ENCODE results near the gene SMPD4.
"Not testable (repeated sequence)": the region's sequence is repeated elsewhere in the genome, so short reads cannot be mapped to it uniquely, and the experiment has no call there.

Gene SMPD4

GRCh38 chr2:130185896-130186295 lies 4.5 kb upstream of the SMPD4 start:
- Histone ChIP-seq H3K4me2 (ENCODE audit: low read length) (no peak overlapping the region), H3K4me1 (peaks cover 18% of the 10 kb centered on the region), H3K4me3 (ENCODE audit: low read depth, low read length) (no peak overlapping the region), H3K27ac (no peak overlapping the region), H3K27me3 (ENCODE audit: control insufficient read depth, insufficient read depth, low read length) (no peaks in the 10 kb centered on the region), H3K9ac (no peak overlapping the region), H2AFZ (no peak overlapping the region), H3K9me3 (ENCODE audit: control insufficient read depth, low read length) (no peaks in the 10 kb centered on the region), H3K36me3 (ENCODE audit: control insufficient read depth, insufficient read depth, low read length) (no peaks in the 10 kb centered on the region), H3K79me2 (peaks cover 12% of the 10 kb centered on the region)
- no peak for TF ChIP-seq CTCF (IDR thresholded peaks at IDR 0.05)

GRCh38 chr2:130185436-130185835 lies 4.0 kb upstream of the SMPD4 start:
- Histone ChIP-seq H3K79me2 (peaks cover 16% of the 10 kb centered on the region), H3K4me3 (ENCODE audit: low read depth, low read length) (no peak overlapping the region), H3K27ac (no peak overlapping the region), H3K9me3 (ENCODE audit: control insufficient read depth, low read length) (no peaks in the 10 kb centered on the region), H3K27me3 (ENCODE audit: control insufficient read depth, insufficient read depth, low read length) (no peaks in the 10 kb centered on the region), H2AFZ (no peak overlapping the region), H3K36me3 (ENCODE audit: control insufficient read depth, insufficient read depth, low read length) (no peaks in the 10 kb centered on the region), H3K4me2 (ENCODE audit: low read length) (no peak overlapping the region), H3K9ac (no peak overlapping the region), H3K4me1 (peaks cover 22% of the 10 kb centered on the region)
- TF ChIP-seq CTCF (IDR thresholded peaks at IDR 0.05), result no peak

- Histone ChIP-seq H3K27ac (peak overlapping the region; percentile 92), H3K4me2 (ENCODE audit: low read length) (peak overlapping the region; percentile 65), H3K27me3 (ENCODE audit: control insufficient read depth, insufficient read depth, low read length) (no peaks in the 10 kb centered on the region), H3K9ac (no peak overlapping the region), H3K4me1 (peaks cover 26% of the 10 kb centered on the region), H3K4me3 (ENCODE audit: low read depth, low read length) (peak overlapping the region; percentile 47), H3K36me3 (ENCODE audit: control insufficient read depth, insufficient read depth, low read length) (no peaks in the 10 kb centered on the region), H2AFZ (peak overlapping the region; percentile 54), H3K9me3 (ENCODE audit: control insufficient read depth, low read length) (no peaks in the 10 kb centered on the region), H3K79me2 (peaks cover 29% of the 10 kb centered on the region)
- TF ChIP-seq CTCF (IDR thresholded peaks at IDR 0.05), result no peak
Observed at GRCh38 chr2:130183512-130184373, 2.3 kb upstream of the SMPD4 start.

DNA sequence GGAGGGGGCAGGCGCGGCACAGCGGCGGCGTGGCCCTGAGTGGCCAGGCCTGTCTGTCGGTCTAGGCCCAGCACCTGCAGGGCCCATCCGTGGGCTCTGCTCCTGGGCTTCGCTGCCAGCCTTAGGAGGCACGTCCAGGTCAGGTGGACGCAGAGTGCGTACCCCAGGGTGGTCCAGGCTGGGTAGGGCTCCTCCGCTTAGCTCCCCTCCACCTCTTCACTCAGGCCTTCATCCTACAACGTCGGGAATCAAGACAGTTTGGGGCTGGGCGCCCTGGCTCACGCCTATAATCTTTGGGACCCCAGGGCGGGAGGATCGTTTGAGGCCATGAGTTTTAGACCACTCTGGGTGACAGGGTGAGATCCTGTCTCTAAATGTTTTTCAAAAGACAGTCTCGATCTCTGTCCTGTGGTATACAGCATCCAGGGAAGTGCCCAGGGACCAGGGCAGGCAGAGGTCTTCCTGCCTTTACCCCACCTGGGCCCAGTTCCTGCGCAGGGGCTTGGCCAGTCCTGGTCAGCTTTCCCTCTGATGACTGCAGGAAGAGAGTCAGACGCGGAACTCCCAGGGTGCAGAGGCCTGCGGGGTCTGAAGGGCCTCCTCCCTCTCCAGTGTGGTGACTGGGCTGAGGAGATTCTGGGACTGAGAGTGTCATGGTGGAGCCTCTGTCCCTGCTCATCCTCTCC lies 1.6 kb upstream of the SMPD4 start:
- Histone ChIP-seq H2AFZ (peak overlapping the region; percentile 54), H3K4me3 (ENCODE audit: low read depth, low read length) (peak overlapping the region; percentile 47), H3K9ac (peak overlapping the region; percentile 28)

DNA sequence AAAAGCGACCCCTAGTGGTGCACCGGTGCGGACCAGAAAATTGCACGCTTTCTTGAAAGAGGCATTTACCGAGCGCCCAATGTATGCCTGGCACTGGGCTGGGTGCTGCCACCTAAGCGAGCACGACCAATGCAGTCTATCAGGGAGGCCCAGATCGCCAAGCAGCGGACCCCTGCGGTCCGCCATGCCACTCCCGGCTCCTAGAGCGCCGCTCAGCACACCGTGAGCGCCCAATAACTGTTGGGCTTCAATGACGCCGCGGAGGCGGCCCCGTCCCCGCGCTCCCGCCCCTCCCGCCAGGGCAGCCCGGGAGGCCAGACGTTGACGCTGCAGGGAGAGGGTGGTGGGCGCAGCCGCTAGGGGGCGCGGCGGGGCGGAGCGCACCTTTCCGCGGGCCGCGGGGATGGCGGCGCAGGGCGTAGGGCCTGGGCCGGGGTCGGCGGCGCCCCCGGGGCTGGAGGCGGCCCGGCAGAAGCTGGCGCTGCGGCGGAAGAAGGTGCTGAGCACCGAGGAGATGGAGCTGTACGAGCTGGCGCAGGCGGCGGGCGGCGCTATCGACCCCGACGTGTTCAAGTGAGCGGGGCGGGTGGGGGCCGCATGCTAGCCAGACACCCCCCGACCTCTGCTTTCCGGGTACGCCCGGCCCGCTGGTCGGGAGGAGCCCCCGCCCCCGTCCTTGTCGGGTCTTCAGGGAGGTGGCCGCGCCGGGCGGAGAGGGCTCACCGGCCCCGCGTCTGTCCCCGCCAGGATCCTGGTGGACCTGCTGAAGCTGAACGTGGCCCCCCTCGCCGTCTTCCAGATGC lies 679 bp upstream of the SMPD4 start, which contains the start of gene MZT2B:
Gene MZT2B, plus strand, starts transcription at position 383 of the 803 bp plus-strand sequence. Its CDS starts 21 bp downstream, at position 404.
- peak within 1 kb of the TSS; percentile 92 for H3K27ac ChIP-seq
- not testable (repeated sequence) for H3K27me3 ChIP-seq (ENCODE audit: control insufficient read depth, insufficient read depth, low read length)

More for the DNA sequence above, 1.6 kb upstream of the SMPD4 start:
- not testable (repeated sequence) for H3K9me3 ChIP-seq (ENCODE audit: control insufficient read depth, low read length); H3K27me3 ChIP-seq (ENCODE audit: control insufficient read depth, insufficient read depth, low read length); H3K36me3 ChIP-seq (ENCODE audit: control insufficient read depth, insufficient read depth, low read length)
- Histone ChIP-seq H3K27ac (peak overlapping the region; percentile 92), H3K4me2 (ENCODE audit: low read length) (peak overlapping the region; percentile 65), H3K4me1 (peaks cover 25% of the 10 kb centered on the region), H3K79me2 (peaks cover 37% of the 10 kb centered on the region)

More for the DNA sequence above, 679 bp upstream of the SMPD4 start, which contains the start of gene MZT2B:
- not testable (repeated sequence) for H3K36me3 ChIP-seq (ENCODE audit: control insufficient read depth, insufficient read depth, low read length); H3K9me3 ChIP-seq (ENCODE audit: control insufficient read depth, low read length)
- TF ChIP-seq CTCF (IDR thresholded peaks at IDR 0.05), result peak; percentile 84
- Histone ChIP-seq H3K4me3 (ENCODE audit: low read depth, low read length) (peak within 1 kb of the TSS; percentile 81), H2AFZ (peak within 1 kb of the TSS; percentile 98), H3K9ac (peak within 1 kb of the TSS; percentile 72), H3K4me1 (peaks cover 23% of the 10 kb centered on the region), H3K79me2 (peaks cover 45% of the 10 kb centered on the region), H3K4me2 (ENCODE audit: low read length) (peak within 1 kb of the TSS; percentile 89)

All from parathyroid adenoma (tissue), 2 donors.